NCI-H510A (cell line): ENCODE results near the gene CFAP69.
"Not testable (repeated sequence)": the region's sequence is repeated elsewhere in the genome, so short reads cannot be mapped to it uniquely, and the experiment has no call there.

Experiments
- DNase-seq: peaks from one replicate; lab custom pipeline; 2025; lab: John Stamatoyannopoulos, UW

Gene CFAP69

GRCh38 chr7:90345595-90346335 lies 100.8 kb downstream of the CFAP69 start:
- no peak for DNase-seq

GRCh38 chr7:90346336-90347125 lies 101.6 kb downstream of the CFAP69 start, which contains the start of gene GTPBP10:
Gene GTPBP10 (plus strand): TSS chr7:90346716. CDS start chr7:90346742, 26 bp downstream.
- DNase-seq: peak; percentile 71

- no peak for DNase-seq
Observed at GRCh38 chr7:90347759-90348158, 102.8 kb downstream of the CFAP69 start.

- no peak for DNase-seq
Observed at GRCh38 chr7:90349305-90349704, 104.3 kb downstream of the CFAP69 start.

GRCh38 chr7:90350032-90350431 lies 105.1 kb downstream of the CFAP69 start:
- DNase-seq: not testable (repeated sequence)

GRCh38 chr7:90351987-90352386 lies 107.0 kb downstream of the CFAP69 start:
- DNase-seq: no peak
